IPS DF 19.7 (cell line): ENCODE data around the gene SLC23A1.
"Not testable (repeated sequence)": the region's sequence is repeated elsewhere in the genome, so short reads cannot be mapped to it uniquely, and the experiment has no call there.

Experiments used
- DNase-seq: peaks from one replicate; pipeline ENCODE4 v3.0.0-alpha.2; 2013; ENCODE audit warnings: low read depth, low spot score

Gene SLC23A1

GRCh38 chr5:139389701-139390638 lies 6.9 kb upstream of the SLC23A1 start, which contains the start of gene MZB1:
TSS of gene MZB1 (minus strand) at chr5:139389913. CDS start at chr5:139389856, 57 bp downstream.
- no peak for DNase-seq

GRCh38 chr5:139388198-139388821 lies 5.2 kb upstream of the SLC23A1 start:
- no peak for DNase-seq

GRCh38 chr5:139387611-139388197 lies 4.6 kb upstream of the SLC23A1 start:
- no peak for DNase-seq

- not testable (repeated sequence) for DNase-seq
These were observed 3.9 kb upstream of the SLC23A1 start for GRCh38 chr5:139386956-139387355.

- DNase-seq = no peak
These were observed 2.9 kb upstream of the SLC23A1 start for GRCh38 chr5:139386050-139386438.

- no peak for DNase-seq
These were observed 2.3 kb upstream of the SLC23A1 start for GRCh38 chr5:139385061-139386049.

GRCh38 chr5:139384591-139385051 lies 1.5 kb upstream of the SLC23A1 start:
- no peak for DNase-seq

GRCh38 chr5:139383993-139384590 lies 995 bp upstream of the SLC23A1 start:
- DNase-seq = no peak

- DNase-seq = no peak
These were observed 290 bp downstream of the SLC23A1 start for GRCh38 chr5:139382807-139383206.

- no peak for DNase-seq
These were observed 998 bp downstream of the SLC23A1 start for GRCh38 chr5:139381837-139382761.

GRCh38 chr5:139379626-139380449 lies 3.3 kb downstream of the SLC23A1 start:
- no peak for DNase-seq

- DNase-seq = no peak
These were observed 4.1 kb downstream of the SLC23A1 start for GRCh38 chr5:139378941-139379361.

- DNase-seq = no peak
These were observed 4.8 kb downstream of the SLC23A1 start for GRCh38 chr5:139378101-139378825.

- DNase-seq = no peak
These were observed 5.9 kb downstream of the SLC23A1 start for GRCh38 chr5:139377226-139377625.

GRCh38 chr5:139376364-139376763 lies 6.7 kb downstream of the SLC23A1 start:
- no peak for DNase-seq

- DNase-seq = no peak
These were observed 8.2 kb downstream of the SLC23A1 start for GRCh38 chr5:139374909-139375308.

- no peak for DNase-seq
These were observed 11.3 kb downstream of the SLC23A1 start for GRCh38 chr5:139371482-139372435.
